Measurements from ENCODE around the gene LYPD5.
"Not testable (repeated sequence)": the region's sequence is repeated elsewhere in the genome, so short reads cannot be mapped to it uniquely, and the experiment has no call there.

The LYPD5 gene

GRCh38 chr19:43814663-43815352 is 12.6 kb upstream of the LYPD5 start:
- Histone ChIP-seq H3K4me1 (ENCODE audit: insufficient read depth, low read length) (no peaks in the 10 kb centered on the region), H3K36me3 (ENCODE audit: insufficient read depth, low read length) (no peaks in the 10 kb centered on the region), H3K9ac (ENCODE audit: low read depth, low read length) (no peak overlapping the region), H3K9me3 (ENCODE audit: control insufficient read depth, insufficient read depth, low read length) (no peaks in the 10 kb centered on the region)

DNA sequence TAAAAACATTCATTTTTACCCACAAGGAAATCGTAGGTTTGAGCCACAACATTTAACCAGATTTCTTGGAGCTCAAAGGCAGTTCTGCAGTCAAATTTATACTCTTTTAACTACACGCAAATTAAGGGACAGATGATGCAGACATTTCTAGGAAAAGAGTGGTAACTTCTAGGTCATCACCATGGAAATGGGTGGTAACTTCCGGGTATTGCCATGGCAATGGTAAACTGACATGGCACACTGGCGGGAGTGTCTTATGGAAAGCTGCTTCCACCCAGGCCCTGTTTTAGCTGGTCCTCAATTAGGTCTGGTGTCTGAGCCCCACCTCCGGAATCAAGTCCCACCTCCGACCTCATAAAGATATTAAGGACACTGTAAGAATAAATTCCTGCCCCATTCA is 10.4 kb upstream of the LYPD5 start:
- H3K4me1 ChIP-seq (ENCODE audit: insufficient read depth, low read length) = no peaks in the 10 kb centered on the region

GRCh38 chr19:43812259-43812658 is 10.0 kb upstream of the LYPD5 start:
- no peaks in the 10 kb centered on the region for H3K36me3 ChIP-seq (ENCODE audit: insufficient read depth, low read length)
- H3K9ac ChIP-seq (ENCODE audit: low read depth, low read length) = no peak overlapping the region
- H3K9me3 ChIP-seq (ENCODE audit: control insufficient read depth, insufficient read depth, low read length) = no peaks in the 10 kb centered on the region
- no peaks in the 10 kb centered on the region for H3K4me1 ChIP-seq (ENCODE audit: insufficient read depth, low read length)

More for the DNA sequence above, 10.4 kb upstream of the LYPD5 start:
- Histone ChIP-seq H3K9ac (ENCODE audit: low read depth, low read length) (no peak overlapping the region), H3K9me3 (ENCODE audit: control insufficient read depth, insufficient read depth, low read length) (no peaks in the 10 kb centered on the region), H3K36me3 (ENCODE audit: insufficient read depth, low read length) (no peaks in the 10 kb centered on the region)

GRCh38 chr19:43811837-43812236 is 9.6 kb upstream of the LYPD5 start:
- Histone ChIP-seq H3K9ac (ENCODE audit: low read depth, low read length) (no peak overlapping the region), H3K4me1 (ENCODE audit: insufficient read depth, low read length) (no peaks in the 10 kb centered on the region), H3K36me3 (ENCODE audit: insufficient read depth, low read length) (no peaks in the 10 kb centered on the region), H3K9me3 (ENCODE audit: control insufficient read depth, insufficient read depth, low read length) (no peaks in the 10 kb centered on the region)

GRCh38 chr19:43809762-43810696 is 7.8 kb upstream of the LYPD5 start:
- Histone ChIP-seq H3K9ac (ENCODE audit: low read depth, low read length) (no peak overlapping the region), H3K36me3 (ENCODE audit: insufficient read depth, low read length) (no peaks in the 10 kb centered on the region), H3K9me3 (ENCODE audit: control insufficient read depth, insufficient read depth, low read length) (no peaks in the 10 kb centered on the region), H3K4me1 (ENCODE audit: insufficient read depth, low read length) (no peaks in the 10 kb centered on the region)

DNA sequence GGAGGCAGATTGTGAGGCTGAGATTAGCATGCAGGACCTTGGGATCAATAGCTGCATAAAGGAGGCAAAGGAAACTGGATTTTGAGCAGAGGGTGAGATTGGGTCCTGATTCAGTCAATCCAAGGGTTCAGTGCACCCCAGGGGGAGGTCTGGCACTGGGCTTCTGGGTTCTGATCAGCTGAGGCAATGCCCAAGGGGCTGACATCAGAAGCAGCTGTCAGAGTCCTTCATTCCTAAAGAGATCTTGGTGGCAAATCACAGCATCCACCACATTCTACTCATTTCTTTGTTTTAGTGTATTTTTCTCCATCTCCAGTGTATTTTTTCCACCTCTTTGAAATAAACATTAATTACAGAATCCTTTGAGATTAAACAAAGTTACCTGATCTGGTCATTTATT is 5.4 kb upstream of the LYPD5 start:
- Histone ChIP-seq H3K9ac (ENCODE audit: low read depth, low read length) (no peak overlapping the region), H3K36me3 (ENCODE audit: insufficient read depth, low read length) (no peaks in the 10 kb centered on the region), H3K4me1 (ENCODE audit: insufficient read depth, low read length) (no peaks in the 10 kb centered on the region), H3K9me3 (ENCODE audit: control insufficient read depth, insufficient read depth, low read length) (no peaks in the 10 kb centered on the region)

DNA sequence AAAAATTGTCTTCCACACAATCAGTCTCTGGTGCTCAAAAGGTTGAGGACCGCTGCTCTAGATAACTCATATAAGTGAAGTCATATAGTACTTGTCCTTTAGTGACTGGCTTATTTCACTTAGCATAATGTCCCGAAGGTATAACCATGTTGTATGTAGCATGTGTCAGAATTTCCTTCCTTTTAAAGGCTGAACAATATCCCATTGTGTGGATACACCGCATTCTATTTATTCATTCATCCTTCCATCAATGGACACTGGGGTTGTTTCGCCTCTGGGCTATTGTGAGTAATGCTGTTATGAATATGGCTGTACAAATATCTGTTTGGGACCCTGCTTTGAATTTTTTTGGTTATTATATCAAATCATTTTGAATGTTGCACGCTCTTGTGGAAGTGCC is 4.6 kb upstream of the LYPD5 start:
- no peak overlapping the region for H3K9ac ChIP-seq (ENCODE audit: low read depth, low read length)
- H3K4me1 ChIP-seq (ENCODE audit: insufficient read depth, low read length) = no peaks in the 10 kb centered on the region
- no peaks in the 10 kb centered on the region for H3K36me3 ChIP-seq (ENCODE audit: insufficient read depth, low read length)
- no peaks in the 10 kb centered on the region for H3K9me3 ChIP-seq (ENCODE audit: control insufficient read depth, insufficient read depth, low read length)

GRCh38 chr19:43806401-43806800 is 4.2 kb upstream of the LYPD5 start:
- H3K9ac ChIP-seq (ENCODE audit: low read depth, low read length); H3K9me3 ChIP-seq (ENCODE audit: control insufficient read depth, insufficient read depth, low read length); H3K36me3 ChIP-seq (ENCODE audit: insufficient read depth, low read length); H3K4me1 ChIP-seq (ENCODE audit: insufficient read depth, low read length): not testable (repeated sequence)

DNA sequence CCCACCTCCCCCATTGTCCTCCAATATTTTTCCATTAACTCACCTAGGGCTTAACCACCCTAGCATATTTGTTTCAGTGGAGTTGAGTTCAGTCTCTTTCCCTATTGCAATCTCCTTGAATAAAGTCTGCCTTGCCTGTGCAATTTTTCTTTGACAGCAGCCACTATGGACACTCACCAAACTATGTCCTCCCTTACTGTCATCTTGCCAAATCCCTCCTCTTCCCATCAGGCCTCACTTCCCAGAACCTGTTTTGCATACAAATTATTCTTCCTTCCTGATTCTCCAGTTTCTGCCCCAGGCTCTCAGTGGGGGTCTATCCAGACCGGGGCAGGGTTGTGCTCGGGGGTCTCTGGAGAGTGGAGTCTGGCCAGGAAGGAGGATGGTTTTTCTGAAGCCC is 2.2 kb upstream of the LYPD5 start:
- Histone ChIP-seq H3K9ac (ENCODE audit: low read depth, low read length) (no peak overlapping the region), H3K36me3 (ENCODE audit: insufficient read depth, low read length) (no peaks in the 10 kb centered on the region), H3K9me3 (ENCODE audit: control insufficient read depth, insufficient read depth, low read length) (no peaks in the 10 kb centered on the region), H3K4me1 (ENCODE audit: insufficient read depth, low read length) (no peaks in the 10 kb centered on the region)

GRCh38 chr19:43799502-43800142 is 2.6 kb downstream of the LYPD5 start:
- H3K9ac ChIP-seq (ENCODE audit: low read depth, low read length) = peak overlapping the region; percentile 61; the same call in 1 of the 2 replicates
- no peaks in the 10 kb centered on the region for H3K36me3 ChIP-seq (ENCODE audit: insufficient read depth, low read length)
- no peaks in the 10 kb centered on the region for H3K4me1 ChIP-seq (ENCODE audit: insufficient read depth, low read length)
- H3K9me3 ChIP-seq (ENCODE audit: control insufficient read depth, insufficient read depth, low read length) = no peaks in the 10 kb centered on the region

DNA sequence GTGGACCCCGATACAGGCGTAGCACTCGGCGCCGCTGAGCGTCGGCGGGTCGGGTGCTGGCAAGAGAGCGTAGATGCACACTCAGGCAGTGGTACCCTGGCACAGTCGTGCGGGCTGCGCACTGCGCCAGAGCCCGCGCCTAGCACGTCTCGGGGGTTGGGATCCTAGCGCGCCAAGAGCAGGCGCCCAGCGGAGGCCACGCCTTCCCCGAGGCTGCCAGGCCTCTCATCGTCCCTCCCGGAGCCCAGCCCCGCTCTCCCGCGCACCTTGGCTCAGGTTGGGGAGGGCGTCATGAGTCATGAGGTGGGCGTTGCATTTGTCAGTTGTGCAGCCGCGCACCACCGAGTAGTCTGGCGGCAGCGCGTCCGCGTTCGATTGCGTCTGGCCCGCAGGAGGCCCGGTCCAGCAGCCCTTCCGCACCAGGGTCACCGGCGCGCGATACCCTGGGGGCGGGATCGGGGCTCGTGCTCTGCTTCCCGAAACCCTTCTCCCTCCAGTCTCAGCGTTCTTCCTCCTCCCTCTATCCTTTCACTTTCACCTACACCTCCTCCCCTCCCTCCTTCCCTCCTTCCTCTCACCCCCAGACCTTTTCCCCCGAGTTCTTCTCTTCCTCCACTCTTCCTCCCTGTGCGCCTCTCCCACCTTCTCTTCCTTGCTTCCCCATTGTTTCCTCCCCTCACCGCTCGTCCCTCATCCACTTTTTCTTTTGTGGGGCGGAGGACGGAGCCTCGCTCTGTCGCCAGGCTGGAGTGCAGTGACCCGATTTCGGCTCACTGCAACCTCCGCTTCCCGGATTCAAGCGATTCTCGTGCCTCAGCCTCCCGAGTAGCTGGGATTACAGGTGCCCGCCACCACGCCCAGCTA is 3.5 kb downstream of the LYPD5 start:
- Histone ChIP-seq H3K36me3 (ENCODE audit: insufficient read depth, low read length) (no peaks in the 10 kb centered on the region), H3K9ac (ENCODE audit: low read depth, low read length) (peak overlapping the region; percentile 61; the same call in 1 of the 2 replicates), H3K4me1 (ENCODE audit: insufficient read depth, low read length) (no peaks in the 10 kb centered on the region), H3K9me3 (ENCODE audit: control insufficient read depth, insufficient read depth, low read length) (no peaks in the 10 kb centered on the region)

DNA sequence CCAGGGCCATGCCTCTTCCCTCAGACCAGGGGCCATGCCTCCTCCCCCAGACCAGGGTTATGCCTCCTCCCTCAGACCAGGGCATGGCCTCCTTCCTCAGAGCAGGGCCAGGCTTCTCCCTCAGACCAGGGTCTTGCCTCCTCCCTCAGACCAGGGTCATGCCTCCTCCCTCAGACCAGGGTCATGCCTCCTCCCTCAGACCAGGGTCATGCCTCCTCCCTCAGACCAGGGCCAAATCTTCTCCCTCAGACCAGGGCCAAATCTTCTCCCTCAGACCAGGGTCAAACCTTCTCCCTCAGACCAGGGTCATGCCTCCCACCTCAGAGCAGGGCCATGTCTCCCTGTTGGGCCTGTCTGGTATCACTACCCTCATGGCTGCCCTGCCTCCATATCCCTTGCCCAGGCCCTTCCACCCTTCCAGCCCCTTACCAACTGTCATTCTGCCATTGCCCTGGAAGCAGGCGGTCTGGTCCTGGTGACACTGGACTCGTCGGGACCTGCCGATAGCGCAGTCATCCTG is 4.2 kb downstream of the LYPD5 start:
- H3K4me1 ChIP-seq (ENCODE audit: insufficient read depth, low read length) = no peaks in the 10 kb centered on the region
- peak overlapping the region; percentile 61; the same call in 1 of the 2 replicates for H3K9ac ChIP-seq (ENCODE audit: low read depth, low read length)
- no peaks in the 10 kb centered on the region for H3K36me3 ChIP-seq (ENCODE audit: insufficient read depth, low read length)
- no peaks in the 10 kb centered on the region for H3K9me3 ChIP-seq (ENCODE audit: control insufficient read depth, insufficient read depth, low read length)

DNA sequence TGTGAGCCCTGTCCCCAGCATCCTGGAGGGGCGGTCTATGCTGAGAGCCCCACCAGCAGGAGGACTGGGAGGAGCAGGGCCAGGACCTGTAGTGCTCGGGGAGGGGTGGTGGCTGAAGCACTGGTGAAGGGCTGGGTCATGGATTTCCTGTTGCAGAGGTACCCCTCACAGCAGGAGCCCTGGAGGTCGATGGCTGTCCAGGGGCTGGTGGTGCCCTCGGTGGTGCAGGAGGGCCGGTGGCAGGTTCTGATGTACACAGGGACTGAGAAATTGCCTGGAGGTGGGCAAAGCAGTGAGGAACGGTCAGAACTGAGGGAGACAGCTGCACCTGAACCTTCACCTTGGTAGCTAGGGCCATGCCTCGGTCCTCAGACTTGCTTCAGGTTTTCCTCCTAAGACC is 4.7 kb downstream of the LYPD5 start:
- no peaks in the 10 kb centered on the region for H3K9me3 ChIP-seq (ENCODE audit: control insufficient read depth, insufficient read depth, low read length)
- no peaks in the 10 kb centered on the region for H3K4me1 ChIP-seq (ENCODE audit: insufficient read depth, low read length)
- no peak overlapping the region for H3K9ac ChIP-seq (ENCODE audit: low read depth, low read length)
- H3K36me3 ChIP-seq (ENCODE audit: insufficient read depth, low read length) = no peaks in the 10 kb centered on the region

- Histone ChIP-seq H3K36me3 (ENCODE audit: insufficient read depth, low read length) (no peaks in the 10 kb centered on the region), H3K9ac (ENCODE audit: low read depth, low read length) (no peak overlapping the region), H3K9me3 (ENCODE audit: control insufficient read depth, insufficient read depth, low read length) (no peaks in the 10 kb centered on the region), H3K4me1 (ENCODE audit: insufficient read depth, low read length) (no peaks in the 10 kb centered on the region)
These were observed 5.1 kb downstream of the LYPD5 start for GRCh38 chr19:43797118-43797517.

All from ES-I3 (cell line).